GM12801 (cell line): Measurements from ENCODE around the gene CDA.

Experiments used
- CTCF ChIP-seq: IDR thresholded peaks from one replicate; pipeline ENCODE4 v1.5.1; 2011; ENCODE audit warnings: control low read depth; ENCODE audit not compliant: insufficient read length; ENCODE audit errors: extremely low read depth

The CDA gene

GRCh38 chr1:20643080-20643479, 54.2 kb downstream of the CDA start:
- no peak for TF ChIP-seq CTCF

- TF ChIP-seq CTCF, result no peak
These were observed 55.5 kb downstream of the CDA start for GRCh38 chr1:20644416-20644815.

GRCh38 chr1:20645414-20645813, 56.5 kb downstream of the CDA start:
- TF ChIP-seq CTCF, result no peak

GRCh38 chr1:20648438-20648837, 59.5 kb downstream of the CDA start:
- no peak for TF ChIP-seq CTCF

GRCh38 chr1:20648946-20649345, 60.0 kb downstream of the CDA start:
- no peak for TF ChIP-seq CTCF

- TF ChIP-seq CTCF, result no peak
These were observed 63.4 kb downstream of the CDA start for GRCh38 chr1:20652300-20652699.

GRCh38 chr1:20654104-20654690, 65.3 kb downstream of the CDA start:
- TF ChIP-seq CTCF, result no peak
